Measurements from ENCODE around the gene DMRT2.

- TF ChIP-seq POLR2A (IDR thresholded peaks at IDR 0.05; ENCODE audit: low read depth, low read length) (no peak), POLR2AphosphoS5 (IDR thresholded peaks at IDR 0.05; ENCODE audit: low read depth, low read length) (no peak), POU2F2 (IDR thresholded peaks at IDR 0.05; ENCODE audit: low read depth, low read length) (no peak), TAF1 (IDR thresholded peaks at IDR 0.05; ENCODE audit: low read depth, low read length) (no peak)
Measured at GRCh38 chr9:1014640-1015039, 35.5 kb upstream of the DMRT2 start.
